GM12875 (cell line): ENCODE results near the gene LZTS2.

ENCODE experiments used
- H3K4me3 ChIP-seq: one replicate; pipeline ENCODE4 v1.5.1; 2011; ENCODE audit warnings: low read depth, low read length, control low read depth
- CTCF ChIP-seq: IDR thresholded peaks from 2 replicates; pipeline ENCODE4 v1.5.1; 2011; ENCODE audit warnings: low read depth, mild to moderate bottlenecking, control low read depth, inconsistent platforms, low read length, moderate library complexity, borderline replicate concordance; ENCODE audit not compliant: insufficient read depth

Gene LZTS2

DNA sequence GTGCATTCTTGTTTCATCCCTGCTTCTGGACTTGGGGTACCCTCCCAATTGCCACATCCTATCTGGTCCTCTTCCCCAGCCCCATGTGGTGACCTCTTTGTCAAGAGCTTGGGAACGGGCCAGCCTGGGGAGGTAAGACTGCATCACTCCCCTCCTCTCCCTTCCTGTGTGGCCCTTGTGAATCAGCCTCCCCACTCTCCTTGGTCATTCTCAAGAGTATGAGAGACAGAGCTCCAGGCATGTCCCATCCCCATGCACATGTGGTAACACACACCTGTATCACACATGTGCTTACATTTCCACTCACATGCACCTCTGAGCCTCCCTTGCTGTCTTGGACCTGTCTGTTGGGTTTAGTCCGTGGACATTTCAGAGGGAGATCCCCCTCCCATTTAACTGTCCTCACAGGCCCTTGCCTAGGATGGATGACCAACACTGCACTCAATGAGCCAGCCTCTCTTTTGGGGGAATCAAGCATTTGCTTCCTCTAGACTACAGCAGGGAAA lies 14.9 kb upstream of the LZTS2 start:
- no peak for TF ChIP-seq CTCF
- H3K4me3 ChIP-seq: no peak overlapping the region

GRCh38 chr10:100985336-100985735 lies 14.3 kb upstream of the LZTS2 start:
- H3K4me3 ChIP-seq: no peak overlapping the region
- TF ChIP-seq CTCF: no peak

- peak overlapping the region; percentile 96 for H3K4me3 ChIP-seq
- no peak for TF ChIP-seq CTCF
Observed at GRCh38 chr10:100986623-100986951, 13.0 kb upstream of the LZTS2 start.

GRCh38 chr10:100986952-100987684 lies 12.5 kb upstream of the LZTS2 start, which contains the start of the genes MRPL43 and TWNK:
MRPL43 (minus strand) TSS chr10:100987497; CDS start chr10:100987443, 54 bp downstream.
TWNK (plus strand) TSS chr10:100987543; CDS start chr10:100988211, 668 bp downstream.
- peak within 1 kb of the TSS; percentile 96 for H3K4me3 ChIP-seq
- no peak for TF ChIP-seq CTCF

GRCh38 chr10:100987685-100988049 lies 11.9 kb upstream of the LZTS2 start:
- no peak for TF ChIP-seq CTCF
- peak overlapping the region; percentile 96 for H3K4me3 ChIP-seq

- no peak for TF ChIP-seq CTCF
- H3K4me3 ChIP-seq: peak overlapping the region; percentile 96
Observed at GRCh38 chr10:100988166-100988565, 11.4 kb upstream of the LZTS2 start.

GRCh38 chr10:100989088-100989487 lies 10.5 kb upstream of the LZTS2 start:
- TF ChIP-seq CTCF: no peak
- H3K4me3 ChIP-seq: no peak overlapping the region
